SK-N-SH (cell line): ENCODE results near the gene RNASE9. TPM values are rescaled to one million over a fixed set of nuclear protein-coding genes. Genes with fewer than 3 reads are reported as not detected.

Experiments
- CTCF ChIA-PET: fragments of 300-600, 350-600 bp; formaldehyde crosslinking; extraction: SDS; loops from one replicate; lab custom pipeline; 2021; lab: Yijun Ruan, JAX
- POLR2A ChIA-PET: fragments of 350-600 bp; sonication (Branson Sonifier 250); formaldehyde crosslinking; extraction: SDS; loops from one replicate; lab custom pipeline; 2020; ENCODE audit warnings: antibody characterized with exemption, inconsistent platforms; lab: Yijun Ruan, JAX
- DNase-seq: peaks from one replicate; pipeline ENCODE4 v3.0.0; 2012
- H2AFZ ChIP-seq: fragments of 200-600 bp; sonication (generic); 2 replicates; pipeline ENCODE4 v1.8.1; 2016; ENCODE audit warnings: antibody characterized with exemption, mild to moderate bottlenecking, low read depth
- H3F3A ChIP-seq: fragments of 200-600 bp; sonication (generic); replicated peaks from 2 replicates; pipeline ENCODE3; 2016; ENCODE audit warnings: antibody characterized with exemption, mild to moderate bottlenecking; ENCODE audit not compliant: insufficient read depth
- H3K27ac ChIP-seq, 2 experiments: fragments of 200-500 bp in 1 of 2; fragments of 200-600 bp in 1 of 2; sonication (Bioruptor generic) in 1 of 2; sonication (generic), shearing (Covaris generic) in 1 of 2; 2 replicates each; pipeline versions ENCODE4 v1.5.1 to v1.6.1; 2014 to 2016; ENCODE audit warnings: low read depth in 2 of 2, inconsistent platforms in 1 of 2, low read length in 1 of 2, mild to moderate bottlenecking in 1 of 2, mixed read lengths in 1 of 2
- H3K27me3 ChIP-seq: fragments of 200-600 bp; sonication (generic), shearing (Covaris generic); 2 replicates; pipeline ENCODE4 v1.6.1; 2016; ENCODE audit warnings: mixed run types; ENCODE audit not compliant: insufficient read depth
- H3K36me3 ChIP-seq, 2 experiments: fragments of 200-500 bp in 1 of 2; fragments of 200-600 bp in 1 of 2; sonication (Bioruptor generic) in 1 of 2; sonication (generic) in 1 of 2; replicated peaks in 1 of 2; 2 replicates each; pipeline versions ENCODE3 to v1.5.1; 2014 to 2016; ENCODE audit warnings: low read length in 1 of 2, mild to moderate bottlenecking in 1 of 2; ENCODE audit not compliant: insufficient read depth in 2 of 2, control insufficient read depth in 1 of 2
- H3K4me1 ChIP-seq, 2 experiments: fragments of 200-500 bp in 1 of 2; fragments of 200-600 bp in 1 of 2; sonication (Bioruptor generic) in 1 of 2; sonication (generic), shearing (Covaris generic) in 1 of 2; 2 replicates each; pipeline versions ENCODE4 v1.5.1 to v1.6.1; 2014 to 2016; ENCODE audit warnings: low read depth in 1 of 2, low read length in 1 of 2, mixed run types in 1 of 2; ENCODE audit not compliant: insufficient read depth in 2 of 2, control insufficient read depth in 1 of 2
- H3K4me2 ChIP-seq: fragments of 200-600 bp; sonication (generic), shearing (Covaris generic); 2 replicates; pipeline ENCODE4 v1.6.1; 2017; ENCODE audit warnings: mixed run types
- H3K4me3 ChIP-seq, 2 experiments: fragments of 200-500 bp in 1 of 2; fragments of 200-600 bp in 1 of 2; sonication (Bioruptor generic) in 1 of 2; sonication (generic), shearing (Covaris generic) in 1 of 2; 2 replicates each; pipeline versions ENCODE4 v1.5.1 to v1.8.1; 2014 to 2016; ENCODE audit warnings: low read depth in 2 of 2, inconsistent platforms in 1 of 2, low read length in 1 of 2, mild to moderate bottlenecking in 1 of 2, mixed read lengths in 1 of 2, moderate library complexity in 1 of 2
- H3K79me2 ChIP-seq: fragments of 200-600 bp; sonication (generic); 2 replicates; pipeline ENCODE4 v1.8.1; 2017; ENCODE audit warnings: mild to moderate bottlenecking; ENCODE audit not compliant: insufficient read depth
- H3K9ac ChIP-seq: fragments of 200-600 bp; sonication (generic); 2 replicates; pipeline ENCODE4 v1.6.1; 2017; ENCODE audit warnings: mixed run types
- H3K9me2 ChIP-seq: fragments of 200-600 bp; sonication (generic); 2 replicates; pipeline ENCODE4 v1.6.1; 2017; ENCODE audit warnings: mixed run types
- H3K9me3 ChIP-seq: fragments of 200-600 bp; sonication (generic); 2 replicates; pipeline ENCODE4 v1.6.1; 2017; ENCODE audit warnings: mixed run types, mild to moderate bottlenecking, moderate library complexity
- H4K20me1 ChIP-seq: fragments of 200-600 bp; sonication (generic); 2 replicates; pipeline ENCODE4 v1.6.1; 2017; ENCODE audit warnings: mild to moderate bottlenecking, mixed run types; ENCODE audit not compliant: insufficient read depth
- CTCF ChIP-seq: fragments of 200-600 bp; sonication (generic); IDR thresholded peaks from 2 replicates; pipeline ENCODE4 v1.6.1; 2017; ENCODE audit warnings: antibody characterized with exemption, mild to moderate bottlenecking, moderate library complexity
- ELF1 ChIP-seq: IDR thresholded peaks from 2 replicates; pipeline ENCODE4 v1.4.0; 2012
- EP300 ChIP-seq, 2 experiments: IDR thresholded peaks; 2 replicates each; pipeline versions ENCODE4 v1.4.0 to v1.6.1; 2012; ENCODE audit warnings: borderline replicate concordance in 1 of 2, low read depth in 1 of 2, low read length in 1 of 2
- GABPA ChIP-seq: IDR thresholded peaks from 2 replicates; pipeline ENCODE4 v1.4.0; 2012; ENCODE audit warnings: low read depth, mild to moderate bottlenecking
- IRF3 ChIP-seq: fragments of 150-350 bp; IDR thresholded peaks from 2 replicates; pipeline ENCODE4 v1.6.1; 2016; ENCODE audit warnings: mild to moderate bottlenecking, low read depth, low read length
- JUND ChIP-seq: IDR thresholded peaks from 2 replicates; pipeline ENCODE4 v1.4.0; 2012
- MAX ChIP-seq: IDR thresholded peaks from 2 replicates; pipeline ENCODE4 v1.4.0; 2012; ENCODE audit warnings: low read depth
- RAD21 ChIP-seq: IDR thresholded peaks from 2 replicates; pipeline ENCODE4 v1.6.1; 2012; ENCODE audit warnings: mild to moderate bottlenecking, low read length
- RFX5 ChIP-seq: IDR thresholded peaks from 2 replicates; pipeline ENCODE4 v1.6.1; 2012; ENCODE audit warnings: mild to moderate bottlenecking, improper control_type of control experiment, low read length
- SIN3A ChIP-seq: IDR thresholded peaks from 2 replicates; pipeline ENCODE4 v1.6.1; 2012; ENCODE audit warnings: low read depth, mild to moderate bottlenecking, low read length, moderate library complexity, borderline replicate concordance
- TAF1 ChIP-seq: IDR thresholded peaks from 2 replicates; pipeline ENCODE4 v1.6.1; 2012; ENCODE audit warnings: low read depth, mild to moderate bottlenecking, low read length, moderate library complexity, borderline replicate concordance
- TEAD4 ChIP-seq: IDR thresholded peaks from 2 replicates; pipeline ENCODE4 v1.4.0; 2012; ENCODE audit warnings: mild to moderate bottlenecking, borderline replicate concordance; ENCODE audit not compliant: insufficient read depth
- WGBS: methylation state at CpG from one replicate; pipeline ENCODE4 v1.1.6; 2017; ENCODE audit warnings: low lambda C conversion rate; 5-methylcytosine and 5-hydroxymethylcytosine counted together
- polyA plus RNA-seq, 3 experiments: library from polyadenylated mRNA; depleted of rRNA; stranded (reverse); fragments of >200 nt; gene quantifications; 2 replicates each; pipeline ENCODE4 v1.2.3, GENCODE V29; 2012

RNASE9 gene
- polyA plus RNA-seq, 1 of the 3 experiments (the other 2 are of a cell fraction) = not detected

- no peak for DNase-seq
- Histone ChIP-seq H3K36me3 (no peaks in the 10 kb centered on the region), H3K27me3 (peaks cover 33% of the 10 kb centered on the region), H2AFZ (no peak overlapping the region), H3F3A (no peaks in the 10 kb centered on the region), H3K79me2 (no peaks in the 10 kb centered on the region), H3K4me2 (no peak overlapping the region), H4K20me1 (no peaks in the 10 kb centered on the region), H3K4me1 (no peaks in the 10 kb centered on the region), H3K9me2 (no peaks in the 10 kb centered on the region), H3K9ac (no peak overlapping the region), H3K27ac (no peak overlapping the region), H3K9me3 (no peaks in the 10 kb centered on the region), H3K4me3 (no peak overlapping the region)
- POLR2A ChIA-PET = no interaction called here
- whole genome bisulfite sequencing = 27% methylated on average over 4 of the region's 4 CpGs
- CTCF ChIA-PET = no interaction called here
- TF ChIP-seq MAX (no peak), TEAD4 (no peak), RFX5 (no peak), CTCF (no peak), GABPA (no peak), JUND (no peak), RAD21 (no peak), EP300 (IDR thresholded peaks at IDR 0.05; ENCODE audit: borderline replicate concordance in 1 of 2, low read depth in 1 of 2, low read length in 1 of 2) (no peak), TAF1 (no peak), IRF3 (no peak), ELF1 (no peak)
Measured at GRCh38 chr14:20580242-20580641, 19.4 kb upstream of the RNASE9 start.

GRCh38 chr14:20578784-20579502 is 18.1 kb upstream of the RNASE9 start:
- peaks cover 24% of the 10 kb centered on the region; the same call in 1 of the 2 replicates for H3K27me3 ChIP-seq
- no peaks in the 10 kb centered on the region for H3K4me1 ChIP-seq
- no peaks in the 10 kb centered on the region for H3K79me2 ChIP-seq
- DNase-seq = no peak
- H4K20me1 ChIP-seq = no peaks in the 10 kb centered on the region
- H3F3A ChIP-seq = no peaks in the 10 kb centered on the region
- TF ChIP-seq SIN3A = no peak
- no peak overlapping the region for H3K9ac ChIP-seq
- H3K9me2 ChIP-seq = no peaks in the 10 kb centered on the region
- H3K4me3 ChIP-seq = no peak overlapping the region
- no peak overlapping the region for H2AFZ ChIP-seq
- 42% methylated on average over 14 of the region's 14 CpGs for WGBS
- no peak overlapping the region for H3K27ac ChIP-seq
- no peaks in the 10 kb centered on the region for H3K36me3 ChIP-seq
- no peak overlapping the region for H3K4me2 ChIP-seq
- ChIA-PET POLR2A (no interaction called here), CTCF (interaction anchor here (1.0 kb wide), 1 partner anchor 30 kb away, joined by 4 read pairs; no protein-coding TSS in a partner anchor)
- H3K9me3 ChIP-seq = no peaks in the 10 kb centered on the region
